SK-N-SH (cell line): ENCODE measurements around the gene PHGDH.

Experiments used
- CHD2 ChIP-seq: fragments of 150-350 bp; IDR thresholded peaks from 2 replicates; pipeline ENCODE4 v1.6.1; 2018; ENCODE audit warnings: low read length; ENCODE audit not compliant: partially characterized antibody
- CTCF ChIP-seq: fragments of 200-600 bp; sonication (generic); IDR thresholded peaks from 2 replicates; pipeline ENCODE4 v1.6.1; 2017; ENCODE audit warnings: antibody characterized with exemption, mild to moderate bottlenecking, moderate library complexity
- RFX5 ChIP-seq: IDR thresholded peaks from 2 replicates; pipeline ENCODE4 v1.6.1; 2012; ENCODE audit warnings: mild to moderate bottlenecking, improper control_type of control experiment, low read length

GRCh38 chr1:119758584-119758983 is 46.9 kb downstream of the PHGDH start:
- TF ChIP-seq CHD2 (no peak), RFX5 (no peak), CTCF (no peak)
